Adrenal gland (tissue), 12 donors: ENCODE results near the gene ZNF618. TPM values are rescaled to one million over a fixed set of nuclear protein-coding genes. Genes with fewer than 3 reads are reported as not detected.

Experiments used
- DNase-seq, 7 donors: peaks; one replicate each; pipeline ENCODE4 v3.0.0-alpha.2; 2019 to 2020
- H3K27ac ChIP-seq, 5 donors: fragments of 200-600 bp; sonication (generic) in 4 of 5; 1 replicate in 3 of 5; 2 replicates in 2 of 5; pipeline versions ENCODE4 v1.5.1 to v1.8.0; 2016 to 2020; ENCODE audit warnings: mild to moderate bottlenecking in 1 of 5
- H3K27me3 ChIP-seq: fragments of 200-600 bp; 2 replicates; pipeline ENCODE4 v1.8.0; 2021
- H3K36me3 ChIP-seq, 2 donors: fragments of 200-600 bp; replicated peaks in 1 of 2; 1 replicate in 1 of 2; 2 replicates in 1 of 2; pipeline versions ENCODE4 v1.5.1 to v1.8.0; 2018 to 2022
- H3K4me1 ChIP-seq, 2 donors: fragments of 200-600 bp; replicated peaks in 1 of 2; 1 replicate in 1 of 2; 2 replicates in 1 of 2; pipeline versions ENCODE4 v1.5.1 to v1.8.0; 2018 to 2021
- H3K4me3 ChIP-seq, 4 donors: fragments of 200-600 bp; sonication (generic) in 3 of 4; one replicate each; pipeline ENCODE4 v1.5.1; 2016 to 2018
- H3K9me3 ChIP-seq, 3 donors: fragments of 200-600 bp; sonication (generic) in 1 of 3; replicated peaks in 1 of 3; 1 replicate in 2 of 3; 2 replicates in 1 of 3; pipeline versions ENCODE4 v1.5.1 to v1.8.0; 2016 to 2021
- CTCF ChIP-seq, 6 experiments: fragments of 450-650 bp in 4 of 6; fragments of 200-600 bp in 2 of 6; sonication (generic) in 1 of 6; IDR thresholded peaks; 1 replicate in 5 of 6; 2 replicates in 1 of 6; pipeline versions ENCODE4 v1.5.1 to v1.8.0; 2016 to 2021; ENCODE audit warnings: antibody characterized with exemption in 6 of 6, mild to moderate bottlenecking in 2 of 6, moderate library complexity in 1 of 6
- POLR2A ChIP-seq, 2 donors: fragments of 450-650 bp; IDR thresholded peaks; one replicate each; pipeline ENCODE4 v1.6.1; 2017; ENCODE audit warnings: antibody characterized with exemption in 2 of 2, mild to moderate bottlenecking in 2 of 2, moderate library complexity in 1 of 2
- WGBS, 4 donors: extraction: QIAGEN DNeasy Blood & Tissue Kit in 2 of 4; methylation state at CpG; one replicate each; pipeline versions ENCODE4 v1.1.5 to v1.1.7; 2013 to 2017; 5-methylcytosine and 5-hydroxymethylcytosine counted together
- intact Hi-C, 2 donors: fragments of 100-400 bp; cut with DNase I; formaldehyde crosslinking; loops; one replicate each; pipeline versions ENCODE4 v1.14.1 to v1.15.0; 2022 to 2023
- polyA plus RNA-seq, 3 donors: library from polyadenylated mRNA; stranded (reverse); fragments of 200-250 nt in 2 of 3; fragments of 350-450 nt in 1 of 3; fragmentation: Illumina TruSeq in 1 of 3; extraction: RNeasy Lipid Tissue Mini Kit (QIAGEN cat#74804) in 1 of 3; gene quantifications; one replicate each; pipeline ENCODE4 v1.2.3, GENCODE V29; 2013 to 2014
- total RNA-seq, 9 donors: library from RNA; depleted of rRNA in 4 of 9; stranded (reverse); fragments of >200 nt in 4 of 9; fragments of 120-200 nt in 1 of 9; fragmentation: NEBNext Ultra II Directional in 1 of 9; extraction: Animal tissue kit (Norgen Biotek cat#: 25700) in 1 of 9; gene quantifications; one replicate each; pipeline versions ENCODE4 v1.1.0 to v1.2.4, GENCODE V29; 2013 to 2023
- donor health status: healthy with polysubstance abuse.
- donor health status: Bipolar disorder and iron deficiency.
- donor health status: DM: yes; HTN: yes; CAD: no.
- donor health status: DM: no; HTN: no; CAD: no.
- donor health status: DM: no; HTN: no; CAD: no.
- donor health status: DM: yes; HTN: yes; CAD: no.

The ZNF618 gene
- total and polyA plus RNA-seq, 12 donors, result 4.5 to 21.3 (median 9.9) TPM

GRCh38 chr9:114083666-114084065 lies 207.6 kb downstream of the ZNF618 start:
- Histone ChIP-seq H3K27ac (no peak overlapping the region), H3K4me1 (no peaks in the 10 kb centered on the region), H3K9me3 (no peaks in the 10 kb centered on the region), H3K4me3 (no peak overlapping the region), H3K36me3 (no peaks in the 10 kb centered on the region), H3K27me3 (no peaks in the 10 kb centered on the region)
- 85 to 94% (median 89%) methylated on average over 5 to 6 of the region's 6 CpGs for WGBS, 4 donors
- intact Hi-C loops, result no loop called here
- TF ChIP-seq CTCF (IDR thresholded peaks at IDR 0.05) (no peak), POLR2A (IDR thresholded peaks at IDR 0.05) (no peak)
- DNase-seq, result no peak

GRCh38 chr9:114084282-114085073 lies 208.4 kb downstream of the ZNF618 start:
- 75 to 79% (median 78%) methylated on average over 11 of the region's 11 CpGs for WGBS, 4 donors
- intact Hi-C loops, result loop anchor here (5.0 kb wide), 2 partner anchors 68 to 203 kb away; no protein-coding TSS in a partner anchor

GRCh38 chr9:114085387-114085789 lies 209.3 kb downstream of the ZNF618 start:
- Histone ChIP-seq H3K9me3 (no peaks in the 10 kb centered on the region), H3K27ac (no peak overlapping the region), H3K27me3 (no peaks in the 10 kb centered on the region), H3K4me1 (no peaks in the 10 kb centered on the region), H3K4me3 (no peak overlapping the region), H3K36me3 (no peaks in the 10 kb centered on the region)
- DNase-seq, result no peak
- TF ChIP-seq CTCF (IDR thresholded peaks at IDR 0.05) (no peak), POLR2A (IDR thresholded peaks at IDR 0.05) (no peak)
- intact Hi-C loops, result loop anchor here (5.0 kb wide), 2 partner anchors 67 to 202 kb away; no protein-coding TSS in a partner anchor
- 93 to 100% (median 93%) methylated on average over 8 to 9 of the region's 9 CpGs; no CpG with 5 or more reads in 1 of the 4 donors for WGBS, 4 donors

More at GRCh38 chr9:114084282-114085073, 208.4 kb downstream of the ZNF618 start:
- H3K9me3 ChIP-seq, result no peaks in the 10 kb centered on the region
- H3K4me1 ChIP-seq, result no peaks in the 10 kb centered on the region
- H3K27me3 ChIP-seq, result no peaks in the 10 kb centered on the region
- TF ChIP-seq CTCF (IDR thresholded peaks at IDR 0.05) (no peak), POLR2A (IDR thresholded peaks at IDR 0.05) (no peak)
- H3K4me3 ChIP-seq, result no peak overlapping the region
- no peak for DNase-seq
- no peak overlapping the region for H3K27ac ChIP-seq
- H3K36me3 ChIP-seq, result no peaks in the 10 kb centered on the region

GRCh38 chr9:114086009-114086408 lies 209.9 kb downstream of the ZNF618 start:
- Histone ChIP-seq H3K27me3 (no peaks in the 10 kb centered on the region), H3K9me3 (no peaks in the 10 kb centered on the region), H3K4me1 (no peaks in the 10 kb centered on the region), H3K27ac (no peak overlapping the region), H3K4me3 (no peak overlapping the region), H3K36me3 (no peaks in the 10 kb centered on the region)
- no peak for TF ChIP-seq CTCF (IDR thresholded peaks at IDR 0.05)
- no peak for TF ChIP-seq POLR2A (IDR thresholded peaks at IDR 0.05)
- DNase-seq, result peak in 1 of 7 donors; percentile 5
- intact Hi-C loops, result loop anchor here (5.0 kb wide), 2 partner anchors 66 to 201 kb away; no protein-coding TSS in a partner anchor
- WGBS, 4 donors, result 75 to 93% (median 89%) methylated on average over 4 to 6 of the region's 6 CpGs
